AG09309 (cell line): ENCODE results near the gene STX1B.
A peak's percentile ranks its signal among the peaks of the same experiment; 100 is the strongest.

ENCODE experiments used
- DNase-seq: peaks from one replicate; pipeline ENCODE4 v3.0.0-alpha.2; 2010; ENCODE audit warnings: low read depth
- H3K4me3 ChIP-seq: 2 replicates; pipeline ENCODE4 v1.5.1; 2011; ENCODE audit warnings: mild to moderate bottlenecking, low read depth, low read length, moderate library complexity; ENCODE audit not compliant: control insufficient read depth
- TF ChIP-seq, protein P1 (sequence below): IDR thresholded peaks from 2 replicates; pipeline ENCODE4 v1.5.1; 2011; ENCODE audit warnings: mild to moderate bottlenecking, low read depth, low read length, inconsistent platforms; ENCODE audit not compliant: insufficient read depth, control insufficient read depth; ENCODE audit errors: missing control alignments

Gene STX1B

DNA sequence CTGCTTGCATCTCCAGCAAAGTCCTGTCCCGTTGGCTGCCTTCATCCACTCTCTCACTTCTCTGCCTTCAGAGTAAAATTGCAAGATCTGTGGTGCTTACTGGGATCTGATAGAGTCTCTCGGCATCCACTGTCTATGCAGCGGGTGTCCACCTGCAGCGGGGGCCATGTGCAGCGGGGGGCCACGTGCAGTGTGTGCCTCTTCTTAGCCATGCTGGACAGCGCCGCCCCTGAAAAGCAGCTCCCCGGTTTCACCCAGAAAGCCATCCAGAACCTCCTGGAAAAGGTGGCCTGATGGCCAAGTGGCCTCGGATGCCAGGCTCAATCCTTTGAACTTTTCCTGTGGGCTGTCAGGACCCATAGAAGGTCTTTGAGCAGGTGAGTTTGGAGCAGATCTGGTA lies 32.4 kb upstream of the STX1B start:
- TF ChIP-seq, protein P1, sequence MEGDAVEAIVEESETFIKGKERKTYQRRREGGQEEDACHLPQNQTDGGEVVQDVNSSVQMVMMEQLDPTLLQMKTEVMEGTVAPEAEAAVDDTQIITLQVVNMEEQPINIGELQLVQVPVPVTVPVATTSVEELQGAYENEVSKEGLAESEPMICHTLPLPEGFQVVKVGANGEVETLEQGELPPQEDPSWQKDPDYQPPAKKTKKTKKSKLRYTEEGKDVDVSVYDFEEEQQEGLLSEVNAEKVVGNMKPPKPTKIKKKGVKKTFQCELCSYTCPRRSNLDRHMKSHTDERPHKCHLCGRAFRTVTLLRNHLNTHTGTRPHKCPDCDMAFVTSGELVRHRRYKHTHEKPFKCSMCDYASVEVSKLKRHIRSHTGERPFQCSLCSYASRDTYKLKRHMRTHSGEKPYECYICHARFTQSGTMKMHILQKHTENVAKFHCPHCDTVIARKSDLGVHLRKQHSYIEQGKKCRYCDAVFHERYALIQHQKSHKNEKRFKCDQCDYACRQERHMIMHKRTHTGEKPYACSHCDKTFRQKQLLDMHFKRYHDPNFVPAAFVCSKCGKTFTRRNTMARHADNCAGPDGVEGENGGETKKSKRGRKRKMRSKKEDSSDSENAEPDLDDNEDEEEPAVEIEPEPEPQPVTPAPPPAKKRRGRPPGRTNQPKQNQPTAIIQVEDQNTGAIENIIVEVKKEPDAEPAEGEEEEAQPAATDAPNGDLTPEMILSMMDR = no peak
- H3K4me3 ChIP-seq = no peak overlapping the region
- DNase-seq = no peak

GRCh38 chr16:31038993-31039392 lies 28.6 kb upstream of the STX1B start:
- no peak overlapping the region for H3K4me3 ChIP-seq
- TF ChIP-seq, protein P1 = no peak
- DNase-seq = no peak

DNA sequence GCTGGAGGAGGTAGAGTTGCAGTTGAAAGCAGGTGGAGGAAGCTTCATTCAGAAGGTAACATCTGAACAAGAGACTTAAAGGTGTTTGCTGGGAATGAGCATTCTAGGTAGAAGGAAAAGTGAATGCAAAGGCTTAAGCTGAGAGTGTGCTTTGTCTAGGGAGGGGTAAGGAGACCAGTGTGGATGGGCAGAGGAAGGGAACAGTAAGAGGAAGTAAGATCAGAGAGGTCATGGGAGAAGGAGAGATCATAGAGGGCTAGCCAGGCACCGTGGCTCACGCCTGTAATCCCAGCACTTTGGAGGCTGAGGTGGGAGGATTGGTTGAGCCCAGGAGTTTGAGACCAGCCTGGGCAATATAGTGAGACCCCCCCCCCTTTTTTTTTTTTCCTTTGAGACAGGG lies 26.3 kb upstream of the STX1B start:
- TF ChIP-seq, protein P1 = no peak
- DNase-seq = no peak

DNA sequence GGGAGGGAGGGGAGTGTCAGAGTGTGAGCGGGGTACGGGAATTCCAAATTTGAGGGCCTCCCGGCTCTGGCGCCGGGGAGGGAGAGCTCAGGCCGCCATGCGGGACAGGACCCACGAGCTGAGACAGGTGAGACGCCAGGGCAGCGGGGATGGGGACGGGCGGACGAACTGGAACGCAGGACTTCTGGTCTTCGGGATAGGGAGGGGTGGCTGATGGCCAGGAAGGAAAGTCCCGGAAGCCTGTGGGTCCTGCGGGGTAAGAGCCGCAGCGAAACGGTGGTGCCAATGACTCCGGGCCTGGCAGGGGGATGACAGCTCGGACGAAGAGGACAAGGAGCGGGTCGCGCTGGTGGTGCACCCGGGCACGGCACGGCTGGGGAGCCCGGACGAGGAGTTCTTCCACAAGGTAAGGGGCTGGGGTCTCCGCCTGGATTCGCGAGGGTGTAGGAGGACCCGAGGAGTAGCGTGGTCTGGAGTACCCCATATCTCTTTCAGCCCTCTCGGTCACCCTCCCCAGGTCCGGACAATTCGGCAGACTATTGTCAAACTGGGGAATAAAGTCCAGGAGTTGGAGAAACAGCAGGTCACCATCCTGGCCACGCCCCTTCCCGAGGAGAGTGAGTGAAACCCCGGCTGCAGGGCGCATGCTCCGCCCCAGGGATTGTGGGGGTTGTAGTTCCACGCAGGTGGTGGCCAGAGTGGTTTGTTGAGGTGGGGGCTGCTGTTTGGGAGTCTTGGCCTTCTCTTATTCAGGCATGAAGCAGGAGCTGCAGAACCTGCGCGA lies 23.5 kb upstream of the STX1B start:
- peak overlapping the region; percentile 56 for H3K4me3 ChIP-seq
- TF ChIP-seq, protein P1 = no peak
- no peak for DNase-seq

More for the DNA sequence above, 26.3 kb upstream of the STX1B start:
- no peak overlapping the region for H3K4me3 ChIP-seq

DNA sequence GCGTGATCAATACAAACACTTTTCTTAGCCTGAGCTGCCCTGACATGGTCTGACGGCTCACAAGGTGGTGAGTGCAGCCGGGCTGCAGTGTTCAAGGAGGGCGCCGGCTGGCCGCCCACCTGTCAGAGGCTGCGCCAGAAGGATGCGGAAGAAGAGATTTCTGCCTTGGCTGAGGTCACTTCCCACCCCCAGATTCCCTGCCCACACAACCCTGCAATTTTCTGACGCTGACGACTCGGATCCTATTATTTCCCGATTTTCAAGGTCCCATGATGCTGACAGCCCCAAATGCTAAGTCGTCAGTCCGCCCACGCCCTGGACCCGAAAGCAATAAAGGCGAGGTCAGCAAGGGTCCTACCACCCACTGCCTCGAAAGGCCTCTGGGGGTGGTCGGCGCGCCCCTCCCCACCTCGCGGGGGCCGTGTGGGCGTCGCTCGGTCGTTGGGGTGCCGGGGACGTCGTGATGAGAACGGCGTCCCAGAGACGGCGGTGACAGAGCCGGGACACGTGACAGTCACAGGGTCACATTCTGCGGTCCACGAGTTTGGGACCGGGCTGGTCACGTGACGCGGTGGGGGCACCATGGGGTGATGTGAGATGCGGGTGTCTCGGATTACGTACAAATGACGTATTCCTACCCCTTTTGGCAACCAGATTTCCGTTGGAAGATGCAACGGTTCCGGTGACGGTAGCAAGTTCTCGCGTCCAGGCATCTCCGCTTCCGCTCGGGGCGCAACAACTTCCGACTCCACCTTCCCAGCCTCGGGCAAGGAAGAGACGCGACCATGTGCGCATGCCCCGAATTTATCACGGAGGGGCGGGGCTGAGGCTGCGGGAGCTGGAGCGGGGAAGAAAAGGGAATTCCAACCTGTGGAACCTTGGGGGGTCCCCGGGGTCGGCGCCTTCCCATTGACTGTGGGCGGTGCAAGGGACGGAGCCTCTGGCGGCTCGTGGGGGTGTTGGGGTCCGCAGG lies 22.6 kb upstream of the STX1B start, which contains the start of gene STX4:
STX4 (plus strand) TSS at position 823 of the 973 bp plus-strand sequence. CDS start 248 bp downstream, outside the sequence.
- TF ChIP-seq, protein P1 = peak; percentile 14
- peak within 1 kb of the TSS; percentile 56 for H3K4me3 ChIP-seq
- DNase-seq = peak; percentile 86

DNA sequence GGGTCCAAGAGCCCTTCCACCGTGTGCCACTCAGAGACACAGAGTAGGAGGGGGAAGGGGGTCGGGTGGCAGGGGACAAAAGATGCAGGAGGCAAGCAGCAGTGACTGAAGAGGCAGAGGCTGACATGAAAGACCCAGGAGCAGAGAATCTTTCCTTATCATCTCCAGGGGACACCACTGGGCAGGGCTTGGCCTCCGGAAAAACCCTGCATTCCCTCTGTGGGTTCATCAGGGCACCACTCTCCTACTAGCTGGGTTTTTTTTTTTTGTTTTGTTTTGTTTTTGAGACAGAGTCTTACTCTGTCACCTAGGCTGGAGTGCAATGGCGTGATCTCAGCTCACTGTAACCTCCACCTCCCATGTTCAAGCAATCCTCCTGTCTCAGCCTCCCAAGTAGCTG lies 20.8 kb upstream of the STX1B start:
- TF ChIP-seq, protein P1 = no peak
- DNase-seq = no peak
- no peak overlapping the region for H3K4me3 ChIP-seq
